IMR-90 (cell line): ENCODE measurements around the gene ZAP70. TPM values are rescaled to one million over a fixed set of nuclear protein-coding genes. Genes with fewer than 3 reads are reported as not detected.

ENCODE experiments used
- ATAC-seq: fragments of 200-7000 bp; cut with Tn5 transposase; 2 replicates; pipeline ENCODE4 v1.9.1; 2020; ENCODE audit warnings: low read depth, mild to moderate bottlenecking, moderate library complexity
- BruUV-seq: library from RNA; stranded (reverse); fragments of 400-500 nt; replicated peaks from 2 replicates; lab custom pipeline; 2021; lab: Mats Ljungman, UMichigan
- CTCF ChIA-PET: fragments of 300-600 bp; formaldehyde crosslinking; extraction: SDS; loops from one replicate; lab custom pipeline; 2021; ENCODE audit warnings: antibody characterized with exemption; lab: Yijun Ruan, JAX
- POLR2A ChIA-PET: fragments of 300-600 bp; sonication (Branson Sonifier 250); formaldehyde crosslinking; loops from one replicate; lab custom pipeline; 2022; ENCODE audit warnings: antibody characterized with exemption; ENCODE audit not compliant: unreplicated experiment; lab: Charles Lee
- DNase-seq: peaks from one replicate; pipeline ENCODE4 v3.0.0; 2013
- H2AFZ ChIP-seq: replicated peaks from 2 replicates; pipeline ENCODE3; 2013; ENCODE audit warnings: low read length, mild to moderate bottlenecking; ENCODE audit not compliant: poor library complexity
- H2AK5ac ChIP-seq: 2 replicates; pipeline ENCODE4 v1.6.1; 2013; ENCODE audit warnings: low read depth, low read length, inconsistent platforms
- H2AK9ac ChIP-seq: replicated peaks from 2 replicates; pipeline ENCODE3; 2013; ENCODE audit warnings: mild to moderate bottlenecking, low read depth, low read length, moderate library complexity; ENCODE audit not compliant: poor library complexity
- H2BK120ac ChIP-seq: 2 replicates; pipeline ENCODE4 v1.6.1; 2013; ENCODE audit warnings: low read depth, low read length, inconsistent platforms
- H2BK15ac ChIP-seq: 3 replicates; pipeline ENCODE4 v1.6.1; 2013; ENCODE audit warnings: low read depth, low read length, inconsistent platforms
- H2BK20ac ChIP-seq: 2 replicates; pipeline ENCODE4 v1.6.1; 2013; ENCODE audit warnings: low read depth, mild to moderate bottlenecking, inconsistent platforms, low read length, moderate library complexity
- H2BK5ac ChIP-seq: 2 replicates; pipeline ENCODE4 v1.6.1; 2013; ENCODE audit warnings: mild to moderate bottlenecking, low read depth, low read length, inconsistent platforms; ENCODE audit not compliant: poor library complexity, severe bottlenecking
- H3K14ac ChIP-seq: replicated peaks from 2 replicates; pipeline ENCODE4 v1.6.1; 2013; ENCODE audit warnings: low read depth, low read length, inconsistent platforms
- H3K18ac ChIP-seq: 2 replicates; pipeline ENCODE4 v1.6.1; 2013; ENCODE audit warnings: low read depth, low read length, control low read depth
- H3K23ac ChIP-seq: 2 replicates; pipeline ENCODE4 v1.6.1; 2013; ENCODE audit warnings: low read depth, low read length, inconsistent platforms
- H3K27ac ChIP-seq: 2 replicates; pipeline ENCODE4 v1.5.1; 2013; ENCODE audit warnings: mild to moderate bottlenecking, control low read depth, low read length; ENCODE audit not compliant: insufficient read depth
- H3K27me3 ChIP-seq: 2 replicates; pipeline ENCODE4 v1.6.1; 2013; ENCODE audit warnings: low read length; ENCODE audit not compliant: control insufficient read depth, insufficient read depth
- H3K36me3 ChIP-seq: 2 replicates; pipeline ENCODE4 v1.6.1; 2013; ENCODE audit warnings: low read length, mixed read lengths; ENCODE audit not compliant: control insufficient read depth, insufficient read depth
- H3K4ac ChIP-seq: 2 replicates; pipeline ENCODE4 v1.6.1; 2013; ENCODE audit warnings: low read depth, low read length, inconsistent platforms
- H3K4me1 ChIP-seq: 2 replicates; pipeline ENCODE4 v1.6.1; 2013; ENCODE audit warnings: low read length, mixed read lengths; ENCODE audit not compliant: control insufficient read depth, insufficient read depth
- H3K4me2 ChIP-seq: 2 replicates; pipeline ENCODE4 v1.6.1; 2013; ENCODE audit warnings: low read depth, mild to moderate bottlenecking, control low read depth, low read length, moderate library complexity
- H3K4me3 ChIP-seq: 2 replicates; pipeline ENCODE4 v1.5.1; 2013; ENCODE audit warnings: low read depth, mild to moderate bottlenecking, control low read depth, low read length, moderate library complexity; ENCODE audit not compliant: insufficient read depth
- H3K56ac ChIP-seq: 2 replicates; pipeline ENCODE4 v1.6.1; 2013; ENCODE audit warnings: low read length, inconsistent platforms; ENCODE audit not compliant: insufficient read depth; ENCODE audit errors: extremely low read depth
- H3K79me1 ChIP-seq, 2 experiments: 2 replicates each; pipeline ENCODE4 v1.6.1; 2013; ENCODE audit warnings: low read length in 2 of 2, inconsistent platforms in 1 of 2, low read depth in 1 of 2
- H3K9ac ChIP-seq: 2 replicates; pipeline ENCODE4 v1.6.1; 2013; ENCODE audit warnings: low read depth, low read length, control low read depth
- H3K9me1 ChIP-seq: 2 replicates; pipeline ENCODE4 v1.6.1; 2013; ENCODE audit warnings: low read length, inconsistent platforms; ENCODE audit not compliant: insufficient read depth
- H3K9me3 ChIP-seq: 2 replicates; pipeline ENCODE4 v1.6.1; 2013; ENCODE audit warnings: low read length; ENCODE audit not compliant: control insufficient read depth, insufficient read depth
- H4K20me1 ChIP-seq: 2 replicates; pipeline ENCODE4 v1.6.1; 2013; ENCODE audit warnings: low read length, inconsistent platforms; ENCODE audit not compliant: insufficient read depth
- H4K5ac ChIP-seq: 2 replicates; pipeline ENCODE4 v1.6.1; 2013; ENCODE audit warnings: mild to moderate bottlenecking, low read depth, low read length, control low read depth
- H4K8ac ChIP-seq, 2 experiments: 2 replicates each; pipeline ENCODE4 v1.6.1; 2013; ENCODE audit warnings: low read depth in 2 of 2, low read length in 2 of 2, control low read depth in 1 of 2, inconsistent platforms in 1 of 2
- H4K91ac ChIP-seq: 2 replicates; pipeline ENCODE4 v1.6.1; 2013; ENCODE audit warnings: low read depth, low read length, inconsistent platforms; ENCODE audit not compliant: insufficient read depth
- CEBPB ChIP-seq: IDR thresholded peaks from 2 replicates; pipeline ENCODE4 v1.6.1; 2012; ENCODE audit warnings: low read depth, low read length, improper control_type of control experiment
- CHD1 ChIP-seq: IDR thresholded peaks from 2 replicates; pipeline ENCODE4 v1.6.1; 2012; ENCODE audit warnings: low read depth, low read length, improper control_type of control experiment
- CTCF ChIP-seq: conservative IDR thresholded peaks from 2 replicates; pipeline ENCODE4 v1.5.1; 2012; ENCODE audit warnings: mild to moderate bottlenecking, low read depth, low read length, improper control_type of control experiment
- ELK1 ChIP-seq: fragments of 150-350 bp; IDR thresholded peaks from 2 replicates; pipeline ENCODE4 v1.6.1; 2016; ENCODE audit warnings: low read depth, mild to moderate bottlenecking, low read length, moderate library complexity, borderline replicate concordance
- FOS ChIP-seq: fragments of 150-350 bp; IDR thresholded peaks from 2 replicates; pipeline ENCODE4 v1.6.1; 2016; ENCODE audit warnings: low read depth, low read length
- MAFK ChIP-seq: IDR thresholded peaks from 2 replicates; pipeline ENCODE4 v1.6.1; 2012; ENCODE audit warnings: low read depth, low read length, improper control_type of control experiment
- MAZ ChIP-seq: IDR thresholded peaks from 2 replicates; pipeline ENCODE4 v1.6.1; 2012; ENCODE audit warnings: low read depth, mild to moderate bottlenecking, low read length, improper control_type of control experiment, moderate library complexity, borderline replicate concordance
- MXI1 ChIP-seq: IDR thresholded peaks from 2 replicates; pipeline ENCODE4 v1.6.1; 2012; ENCODE audit warnings: low read depth, mild to moderate bottlenecking, low read length, moderate library complexity, borderline replicate concordance
- NFE2L2 ChIP-seq: fragments of 150-350 bp; IDR thresholded peaks from 2 replicates; pipeline ENCODE4 v1.6.1; 2016; ENCODE audit warnings: low read depth, mild to moderate bottlenecking, low read length
- POLR2A ChIP-seq: IDR thresholded peaks from 2 replicates; pipeline ENCODE4 v1.6.1; 2012; ENCODE audit warnings: mild to moderate bottlenecking, low read depth, low read length
- RAD21 ChIP-seq: IDR thresholded peaks from 2 replicates; pipeline ENCODE4 v1.6.1; 2012; ENCODE audit warnings: low read length, improper control_type of control experiment
- RCOR1 ChIP-seq: IDR thresholded peaks from 2 replicates; pipeline ENCODE4 v1.6.1; 2012; ENCODE audit warnings: mild to moderate bottlenecking, low read length, improper control_type of control experiment; ENCODE audit not compliant: insufficient replicate concordance
- RFX5 ChIP-seq: IDR thresholded peaks from 2 replicates; pipeline ENCODE4 v1.8.0; 2012; ENCODE audit warnings: low read depth, mild to moderate bottlenecking, low read length, moderate library complexity
- SMC3 ChIP-seq: fragments of 150-350 bp; IDR thresholded peaks from 2 replicates; pipeline ENCODE4 v1.6.1; 2016; ENCODE audit warnings: low read depth, mild to moderate bottlenecking, antibody characterized with exemption, low read length, moderate library complexity
- USF2 ChIP-seq: fragments of 150-350 bp; IDR thresholded peaks from 2 replicates; pipeline ENCODE4 v1.6.1; 2017; ENCODE audit warnings: mild to moderate bottlenecking, antibody characterized with exemption, low read length, low read depth
- WGBS, 2 experiments: methylation state at CpG; one replicate each; pipeline versions ENCODE4 v1.1.5 to v1.1.7; 2013; ENCODE audit warnings: missing lambda C conversion rate in 2 of 2; ENCODE audit not compliant: insufficient read length in 1 of 2; ENCODE audit errors: extremely low coverage in 2 of 2; 5-methylcytosine and 5-hydroxymethylcytosine counted together
- dilution Hi-C: fragments of 300-500 bp; cut with HindIII; formaldehyde crosslinking; loops from one replicate; pipeline ENCODE4 v1.14.3; 2018; ENCODE audit warnings: low sequenced_read_pairs; ENCODE audit not compliant: unreplicated experiment
- in situ Hi-C: fragments of 300-500 bp; cut with MboI; formaldehyde crosslinking; loops from 3 replicates; pipeline ENCODE4 v1.14.3; 2019; ENCODE audit warnings: low sequenced_read_pairs, inconsistent platforms, mixed read lengths
- intact Hi-C: fragments of 100-400 bp; cut with micrococcal nuclease; formaldehyde crosslinking; loops from 2 replicates; pipeline ENCODE4 v1.10.0; 2022
- polyA plus RNA-seq, 3 experiments: library from polyadenylated mRNA; depleted of rRNA; stranded (reverse); fragments of >200 nt; gene quantifications; 2 replicates each; pipeline ENCODE4 v1.2.3, GENCODE V29; 2012; ENCODE audit warnings: low replicate concordance in 1 of 3
- total RNA-seq: library from RNA; depleted of rRNA; stranded (reverse); fragments of >200 nt; gene quantifications from 2 replicates; pipeline ENCODE4 v1.2.3, GENCODE V29; 2012

ZAP70 gene
- total and polyA plus RNA-seq, 2 of the 4 experiments (the other 2 are of a cell fraction): under 0.01 to 0.09 TPM

GRCh38 chr2:97728091-97728731 lies 14.8 kb downstream of the ZAP70 start:
- Histone ChIP-seq H3K4ac (no peak overlapping the region), H4K91ac (no peak overlapping the region), H3K36me3 (no peaks in the 10 kb centered on the region), H3K56ac (no peak overlapping the region), H2AK9ac (no peak overlapping the region), H3K79me1 (no peaks in the 10 kb centered on the region), H2BK20ac (no peak overlapping the region), H3K4me1 (no peaks in the 10 kb centered on the region), H4K5ac (no peak overlapping the region), H2BK15ac (no peak overlapping the region), H4K8ac (no peak overlapping the region), H2AFZ (peak overlapping the region; percentile 46), H4K20me1 (no peaks in the 10 kb centered on the region), H3K18ac (no peak overlapping the region), H3K14ac (no peak overlapping the region), H3K27me3 (peaks cover 10% of the 10 kb centered on the region; the same call in 1 of the 2 replicates), H2BK5ac (no peak overlapping the region), H3K27ac (no peak overlapping the region), H3K4me2 (no peak overlapping the region), H2AK5ac (no peak overlapping the region), H3K4me3 (no peak overlapping the region), H3K23ac (no peak overlapping the region), H3K9me1 (no peaks in the 10 kb centered on the region), H3K9ac (no peak overlapping the region), H3K9me3 (peaks cover 6% of the 10 kb centered on the region; the same call in 1 of the 2 replicates), H2BK120ac (no peak overlapping the region)
- BruUV-seq: no TSS peak
- DNase-seq: no peak
- ChIA-PET CTCF (no interaction called here), POLR2A (no interaction called here)
- WGBS, 2 experiments: 60% methylated on average over 9 of the region's 12 CpGs; no CpG with 5 or more reads in 1 of the 2 experiments
- TF ChIP-seq CHD1 (no peak), SMC3 (no peak), RFX5 (no peak), CTCF (no peak), FOS (no peak), RCOR1 (no peak), NFE2L2 (no peak), MXI1 (no peak), CEBPB (no peak), POLR2A (no peak), USF2 (no peak), MAFK (no peak), ELK1 (no peak), MAZ (no peak), RAD21 (no peak)
- ATAC-seq: peak; percentile 44
- dilution Hi-C loops: no loop called here
- intact Hi-C loops: no loop called here
- in situ Hi-C loops: no loop called here
